Calu3 (cell line): ENCODE data around the gene SUSD3. TPM values are rescaled to one million over a fixed set of nuclear protein-coding genes. Genes with fewer than 3 reads are reported as not detected.

Source experiments
- BruUV-seq: library from RNA; stranded (reverse); fragments of 400-500 nt; replicated peaks from 2 replicates; lab custom pipeline; 2021; lab: Mats Ljungman, UMichigan
- CTCF ChIA-PET: fragments of 300-600 bp; sonication (Branson Sonifier 250); formaldehyde crosslinking; loops from one replicate; lab custom pipeline; 2022; ENCODE audit warnings: antibody characterized with exemption; lab: Charles Lee
- DNase-seq: peaks from one replicate; pipeline ENCODE4 v3.0.0; 2022
- H3K27ac Mint-ChIP-seq: one replicate; pipeline ENCODE4 v1.8.0; 2022; ENCODE audit warnings: mixed read lengths; ENCODE audit not compliant: unreplicated experiment
- H3K27me3 Mint-ChIP-seq: one replicate; pipeline ENCODE4 v1.8.0; 2022; ENCODE audit warnings: mixed read lengths; ENCODE audit not compliant: unreplicated experiment
- H3K36me3 Mint-ChIP-seq: one replicate; pipeline ENCODE4 v1.8.0; 2022; ENCODE audit warnings: mild to moderate bottlenecking, moderate library complexity, mixed read lengths; ENCODE audit not compliant: insufficient read depth, unreplicated experiment
- H3K4me1 Mint-ChIP-seq: one replicate; pipeline ENCODE4 v1.8.0; 2022; ENCODE audit warnings: mild to moderate bottlenecking, low read depth, mixed read lengths; ENCODE audit not compliant: unreplicated experiment
- H3K4me3 Mint-ChIP-seq: one replicate; pipeline ENCODE4 v1.8.0; 2022; ENCODE audit warnings: mild to moderate bottlenecking, low read depth, moderate library complexity, mixed read lengths; ENCODE audit not compliant: unreplicated experiment
- H3K9me3 Mint-ChIP-seq: one replicate; pipeline ENCODE4 v1.8.0; 2022; ENCODE audit warnings: low read depth, mixed read lengths; ENCODE audit not compliant: unreplicated experiment
- CTCF ChIP-seq: fragments of 200-600 bp; IDR thresholded peaks from one replicate; pipeline ENCODE4 v1.8.0; 2022; ENCODE audit warnings: antibody characterized with exemption; ENCODE audit not compliant: unreplicated experiment
- intact Hi-C: fragments of 100-400 bp; cut with micrococcal nuclease; formaldehyde crosslinking; loops from one replicate; pipeline ENCODE4 v1.10.0; 2022; ENCODE audit not compliant: unreplicated experiment
- total RNA-seq: library from RNA; stranded (reverse); gene quantifications from 2 replicates; pipeline ENCODE4 v1.2.3, GENCODE V29; 2022

Gene SUSD3
- total RNA-seq, 1 experiment from 2014 or later: 1.3 TPM

- CTCF ChIA-PET: interaction anchor here (0.6 kb wide), 2 partner anchors 13 to 1474 kb away, joined by 3 read pairs; no protein-coding TSS in a partner anchor
- no peaks in the 10 kb centered on the region for H3K27me3 Mint-ChIP-seq
- BruUV-seq: TSS peak; percentile 97
Measured at GRCh38 chr9:93095205-93096130, 37.0 kb downstream of the SUSD3 start.

GRCh38 chr9:93096131-93096802, 37.8 kb downstream of the SUSD3 start, which contains the start of gene CARD19:
TSS of gene CARD19 (plus strand) at chr9:93096217. CDS start at chr9:93096346, 129 bp downstream.
- CTCF ChIA-PET: no interaction called here

More at GRCh38 chr9:93095205-93096130, 37.0 kb downstream of the SUSD3 start:
- H3K27ac Mint-ChIP-seq: peak overlapping the region; percentile 86
- H3K9me3 Mint-ChIP-seq: peaks cover 4% of the 10 kb centered on the region
- TF ChIP-seq CTCF: no peak
- peaks cover 37% of the 10 kb centered on the region for H3K36me3 Mint-ChIP-seq
- H3K4me3 Mint-ChIP-seq: peak overlapping the region; percentile 86
- DNase-seq: peak; percentile 98
- peaks cover 47% of the 10 kb centered on the region for H3K4me1 Mint-ChIP-seq
- intact Hi-C loops: loop anchor here (10.0 kb wide), 1 partner anchor 141 kb away; no protein-coding TSS in a partner anchor

GRCh38 chr9:93096811-93097382, 38.4 kb downstream of the SUSD3 start:
- H3K9me3 Mint-ChIP-seq: no peaks in the 10 kb centered on the region
- peak overlapping the region; percentile 80 for H3K27ac Mint-ChIP-seq
- no peaks in the 10 kb centered on the region for H3K27me3 Mint-ChIP-seq
- intact Hi-C loops: loop anchor here (10.0 kb wide), 1 partner anchor 142 kb away; no protein-coding TSS in a partner anchor
- no peak for TF ChIP-seq CTCF
- CTCF ChIA-PET: no interaction called here
- no peak for DNase-seq
- BruUV-seq: TSS peak; percentile 27
- H3K36me3 Mint-ChIP-seq: peaks cover 31% of the 10 kb centered on the region
- H3K4me1 Mint-ChIP-seq: peaks cover 46% of the 10 kb centered on the region
- peak overlapping the region; percentile 86 for H3K4me3 Mint-ChIP-seq

More at GRCh38 chr9:93096131-93096802, 37.8 kb downstream of the SUSD3 start, which contains the start of gene CARD19:
- Mint-ChIP-seq H3K27ac (peak within 1 kb of the TSS; percentile 86), H3K9me3 (peaks cover 1% of the 10 kb centered on the region), H3K27me3 (no peaks in the 10 kb centered on the region), H3K36me3 (peaks cover 32% of the 10 kb centered on the region), H3K4me3 (peak within 1 kb of the TSS; percentile 86), H3K4me1 (peaks cover 47% of the 10 kb centered on the region)
- no TSS peak for BruUV-seq
- DNase-seq: peak; percentile 61
- TF ChIP-seq CTCF: no peak
- intact Hi-C loops: loop anchor here (10.0 kb wide), 1 partner anchor 141 kb away; no protein-coding TSS in a partner anchor
